Left lung (tissue), 10 donors: ENCODE data around the gene ANGEL2. TPM values are rescaled to one million over a fixed set of nuclear protein-coding genes. Genes with fewer than 3 reads are reported as not detected.

Source experiments
- ATAC-seq: fragments of 200-7000 bp; cut with Tn5 transposase; one replicate; pipeline ENCODE4 v1.9.1; 2020; ENCODE audit warnings: moderate library complexity
- DNase-seq, 4 donors: peaks; one replicate each; pipeline ENCODE4 v3.0.0-alpha.2; 2013 to 2020
- H3K27ac ChIP-seq, 2 donors: fragments of 200-600 bp; sonication (generic) in 1 of 2; one replicate each; pipeline versions ENCODE4 v1.5.0 to v1.8.0; 2020 to 2021
- H3K27me3 ChIP-seq, 2 donors: fragments of 200-600 bp; sonication (generic) in 1 of 2; one replicate each; pipeline versions ENCODE4 v1.5.0 to v1.8.0; 2020 to 2021
- H3K36me3 ChIP-seq, 2 donors: fragments of 200-600 bp; sonication (generic) in 1 of 2; one replicate each; pipeline versions ENCODE4 v1.5.0 to v1.8.0; 2020 to 2021
- H3K4me1 ChIP-seq, 2 donors: fragments of 200-600 bp; one replicate each; pipeline ENCODE4 v1.8.0; 2021
- H3K4me3 ChIP-seq, 2 donors: fragments of 200-600 bp; sonication (generic) in 1 of 2; one replicate each; pipeline versions ENCODE4 v1.5.0 to v1.8.0; 2020 to 2021; ENCODE audit warnings: mild to moderate bottlenecking in 1 of 2
- H3K9me3 ChIP-seq, 2 donors: fragments of 200-600 bp; sonication (generic) in 1 of 2; one replicate each; pipeline versions ENCODE4 v1.5.0 to v1.8.0; 2020 to 2021
- CTCF ChIP-seq, 2 donors: fragments of 200-600 bp; sonication (generic) in 1 of 2; IDR thresholded peaks; one replicate each; pipeline versions ENCODE4 v1.5.0 to v1.8.0; 2021; ENCODE audit warnings: antibody characterized with exemption in 2 of 2
- intact Hi-C, 2 donors: fragments of 100-400 bp; cut with DNase I; formaldehyde crosslinking; loops; one replicate each; pipeline versions ENCODE4 v1.11.2 to v1.14.2; 2022
- polyA plus RNA-seq, 6 donors: library from polyadenylated mRNA; unstranded; fragments of 120-200 nt; gene quantifications; one replicate each; pipeline ENCODE4 v1.2.1, GENCODE V29; 2013; ENCODE audit not compliant: insufficient read length in 6 of 6
- total RNA-seq, 2 donors: library from RNA; stranded (reverse); fragmentation: NEBNext Ultra II Directional; extraction: Animal tissue kit (Norgen Biotek cat#: 25700); gene quantifications; one replicate each; pipeline ENCODE4 v1.2.1, GENCODE V29; 2021
- donor health status: DM: no; HTN: yes; CAD: no.
- donor health status: DM: no; HTN: no; CAD: no.

ANGEL2 gene
- total and polyA plus RNA-seq, 8 donors, result 24.0 to 56.9 (median 44.8) TPM

GRCh38 chr1:213055767-213056166 lies 40.1 kb upstream of the ANGEL2 start:
- no peak for ATAC-seq
- intact Hi-C loops, result no loop called here

GRCh38 chr1:213054733-213055591 lies 39.3 kb upstream of the ANGEL2 start:
- Histone ChIP-seq H3K9me3 (no peaks in the 10 kb centered on the region), H3K36me3 (no peaks in the 10 kb centered on the region), H3K27ac (no peak overlapping the region), H3K4me3 (no peak overlapping the region), H3K27me3 (no peaks in the 10 kb centered on the region), H3K4me1 (peaks cover 0 to 33% of the 10 kb centered on the region in 2 donors)
- no peak for TF ChIP-seq CTCF (IDR thresholded peaks at IDR 0.05)
- DNase-seq, result no peak
- intact Hi-C loops, result no loop called here
- ATAC-seq, result no peak

More at GRCh38 chr1:213055767-213056166, 40.1 kb upstream of the ANGEL2 start:
- Histone ChIP-seq H3K27me3 (no peaks in the 10 kb centered on the region), H3K4me3 (no peak overlapping the region), H3K36me3 (no peaks in the 10 kb centered on the region), H3K4me1 (peaks cover 0 to 33% of the 10 kb centered on the region in 2 donors), H3K27ac (no peak overlapping the region), H3K9me3 (no peaks in the 10 kb centered on the region)
- no peak for DNase-seq
- no peak for TF ChIP-seq CTCF (IDR thresholded peaks at IDR 0.05)

- intact Hi-C loops, result no loop called here
- peaks cover 0 to 1% of the 10 kb centered on the region in 2 donors for H3K27me3 ChIP-seq
- H3K36me3 ChIP-seq, result no peaks in the 10 kb centered on the region
- peaks cover 0 to 33% of the 10 kb centered on the region in 2 donors for H3K4me1 ChIP-seq
- TF ChIP-seq CTCF (IDR thresholded peaks at IDR 0.05), result no peak
- no peaks in the 10 kb centered on the region for H3K9me3 ChIP-seq
- H3K4me3 ChIP-seq, result no peak overlapping the region
- H3K27ac ChIP-seq, result no peak overlapping the region
- ATAC-seq, result no peak
- no peak for DNase-seq
Observed at GRCh38 chr1:213054142-213054541, 38.5 kb upstream of the ANGEL2 start.

- intact Hi-C loops, result no loop called here
- TF ChIP-seq CTCF (IDR thresholded peaks at IDR 0.05), result no peak
- Histone ChIP-seq H3K27me3 (peaks cover 0 to 4% of the 10 kb centered on the region in 2 donors), H3K27ac (no peak overlapping the region), H3K9me3 (no peaks in the 10 kb centered on the region), H3K4me3 (no peak overlapping the region), H3K36me3 (no peaks in the 10 kb centered on the region), H3K4me1 (peaks cover 0 to 33% of the 10 kb centered on the region in 2 donors)
- ATAC-seq (no peak), DNase-seq (no peak)
Observed at GRCh38 chr1:213053455-213053854, 37.8 kb upstream of the ANGEL2 start.

- TF ChIP-seq CTCF (IDR thresholded peaks at IDR 0.05), result no peak
- H3K27me3 ChIP-seq, result peaks cover 0 to 4% of the 10 kb centered on the region in 2 donors
- ATAC-seq (no peak), DNase-seq (no peak)
- H3K27ac ChIP-seq, result peak overlapping the region in 1 of 2 donors; percentile 89
- peaks cover 0 to 33% of the 10 kb centered on the region in 2 donors for H3K4me1 ChIP-seq
- no peaks in the 10 kb centered on the region for H3K9me3 ChIP-seq
- intact Hi-C loops, result no loop called here
- H3K36me3 ChIP-seq, result no peaks in the 10 kb centered on the region
- peak overlapping the region; percentile 83 to 84 for H3K4me3 ChIP-seq
Observed at GRCh38 chr1:213051881-213052202, 36.2 kb upstream of the ANGEL2 start.
